Stimulated activated CD4-positive, alpha-beta T cell treated with anti-CD3 and anti-CD28 coated beads, Interleukin-12 subunit alpha, Interleukin-12 subunit beta, amount 100 ng/mL, for 24 hours (primary cell): Measurements from ENCODE around the gene MAGI2.

ENCODE experiments used
- DNase-seq, 2 experiments: peaks; one replicate each; pipeline ENCODE4 v3.0.0-alpha.2; 2020; ENCODE audit warnings: low read depth in 2 of 2

Gene MAGI2

GRCh38 chr7:78788464-78788863 is 665.0 kb downstream of the MAGI2 start:
- no peak for DNase-seq

GRCh38 chr7:78787854-78788253 is 665.6 kb downstream of the MAGI2 start:
- no peak for DNase-seq

- DNase-seq: no peak
These were observed 667.4 kb downstream of the MAGI2 start for GRCh38 chr7:78786055-78786454.

GRCh38 chr7:78783179-78783962 is 670.1 kb downstream of the MAGI2 start:
- no peak for DNase-seq

- no peak for DNase-seq
These were observed 672.9 kb downstream of the MAGI2 start for GRCh38 chr7:78780560-78780959.

- DNase-seq: no peak
These were observed 673.7 kb downstream of the MAGI2 start for GRCh38 chr7:78779788-78780187.

- DNase-seq: no peak
These were observed 675.6 kb downstream of the MAGI2 start for GRCh38 chr7:78777829-78778228.

- no peak for DNase-seq
These were observed 682.8 kb downstream of the MAGI2 start for GRCh38 chr7:78770422-78771410.

GRCh38 chr7:78769481-78770101 is 683.9 kb downstream of the MAGI2 start:
- no peak for DNase-seq

- no peak for DNase-seq
These were observed 684.6 kb downstream of the MAGI2 start for GRCh38 chr7:78768859-78769258.

GRCh38 chr7:78765943-78766729 is 687.3 kb downstream of the MAGI2 start:
- DNase-seq: no peak

GRCh38 chr7:78764571-78764970 is 688.9 kb downstream of the MAGI2 start:
- no peak for DNase-seq

GRCh38 chr7:78762625-78763024 is 690.8 kb downstream of the MAGI2 start:
- no peak for DNase-seq

- DNase-seq: no peak
These were observed 692.7 kb downstream of the MAGI2 start for GRCh38 chr7:78760620-78761355.

GRCh38 chr7:78752554-78752953 is 700.9 kb downstream of the MAGI2 start:
- DNase-seq: no peak

GRCh38 chr7:78751253-78751652 is 702.2 kb downstream of the MAGI2 start:
- no peak for DNase-seq

- no peak for DNase-seq
These were observed 704.3 kb downstream of the MAGI2 start for GRCh38 chr7:78749052-78749746.

GRCh38 chr7:78747592-78747991 is 705.9 kb downstream of the MAGI2 start:
- DNase-seq: no peak

GRCh38 chr7:78746301-78746700 is 707.2 kb downstream of the MAGI2 start:
- no peak for DNase-seq

- no peak for DNase-seq
These were observed 710.8 kb downstream of the MAGI2 start for GRCh38 chr7:78742694-78743093.
